T-cell (primary cell): ENCODE data around the gene KLF4. TPM values are rescaled to one million over a fixed set of nuclear protein-coding genes. Genes with fewer than 3 reads are reported as not detected.

Source experiments
- ATAC-seq, 4 experiments: fragments of 200-7000 bp in 3 of 4; fragments of 150-1000 bp in 1 of 4; cut with Tn5 transposase; replicated peaks in 1 of 4; 1 replicate in 3 of 4; 2 replicates in 1 of 4; pipeline ENCODE4 v1.10.0; 2021; ENCODE audit warnings: moderate library complexity in 3 of 4, mild to moderate bottlenecking in 2 of 4, moderate number of reproducible peaks in 1 of 4
- CTCF ChIA-PET, 2 donors: fragments of 300-600 bp; sonication (Branson Sonifier 250); formaldehyde crosslinking; loops; one replicate each; lab custom pipeline; 2022; ENCODE audit warnings: antibody characterized with exemption in 2 of 2; lab: Charles Lee
- POLR2A ChIA-PET, 2 donors: fragments of 300-600 bp; sonication (Branson Sonifier 250); formaldehyde crosslinking; loops; one replicate each; lab custom pipeline; 2022; ENCODE audit warnings: antibody characterized with exemption in 2 of 2; lab: Charles Lee
- DNase-seq, 35 experiments: peaks; one replicate each; pipeline versions ENCODE4 v3.0.0 to v3.0.0-alpha.2; 2013 to 2023
- H3K27ac ChIP-seq: one replicate; pipeline ENCODE4 v1.5.1; 2013; ENCODE audit warnings: low read length
- H3K27me3 ChIP-seq, 2 experiments: replicated peaks in 1 of 2; 1 replicate in 1 of 2; 2 replicates in 1 of 2; pipeline versions ENCODE4 v1.6.1 to v1.7.0; 2013; ENCODE audit warnings: low read length in 1 of 2, mixed read lengths in 1 of 2; ENCODE audit not compliant: control insufficient read depth in 2 of 2, insufficient read depth in 2 of 2; ENCODE audit errors: extremely low read depth in 1 of 2
- H3K36me3 ChIP-seq, 2 donors: 1 replicate in 1 of 2; 2 replicates in 1 of 2; pipeline versions ENCODE4 v1.6.1 to v1.7.0; 2013; ENCODE audit warnings: low read length in 1 of 2; ENCODE audit not compliant: control insufficient read depth in 2 of 2, insufficient read depth in 1 of 2; ENCODE audit errors: extremely low read depth in 1 of 2
- H3K4me1 ChIP-seq, 2 experiments: 1 replicate in 1 of 2; 2 replicates in 1 of 2; pipeline versions ENCODE4 v1.6.1 to v1.7.0; 2013; ENCODE audit warnings: low read length in 2 of 2, mixed read lengths in 1 of 2; ENCODE audit not compliant: insufficient read depth in 2 of 2, control insufficient read depth in 1 of 2; ENCODE audit errors: extremely low read depth in 1 of 2
- H3K4me3 ChIP-seq, 2 donors: 1 replicate in 1 of 2; 2 replicates in 1 of 2; pipeline versions ENCODE4 v1.5.1 to v1.7.0; 2013; ENCODE audit warnings: mild to moderate bottlenecking in 2 of 2, low read length in 1 of 2, moderate library complexity in 1 of 2; ENCODE audit not compliant: control insufficient read depth in 1 of 2; ENCODE audit errors: extremely low read depth in 1 of 2
- H3K9me3 ChIP-seq: 2 replicates; pipeline ENCODE4 v1.7.0; 2013
- H3K27ac Mint-ChIP-seq, 2 donors: one replicate each; pipeline ENCODE4 v1.8.0; 2020 to 2021; ENCODE audit warnings: mild to moderate bottlenecking in 2 of 2, mixed read lengths in 2 of 2
- H3K27me3 Mint-ChIP-seq, 2 donors: one replicate each; pipeline ENCODE4 v1.8.0; 2021 to 2022; ENCODE audit warnings: mixed read lengths in 2 of 2
- H3K36me3 Mint-ChIP-seq: one replicate; pipeline ENCODE4 v1.8.0; 2021; ENCODE audit warnings: mixed read lengths
- H3K4me1 Mint-ChIP-seq, 3 donors: one replicate each; pipeline ENCODE4 v1.8.0; 2020 to 2022; ENCODE audit warnings: mixed read lengths in 3 of 3, mild to moderate bottlenecking in 1 of 3
- H3K4me3 Mint-ChIP-seq, 3 donors: one replicate each; pipeline ENCODE4 v1.8.0; 2020 to 2022; ENCODE audit warnings: mild to moderate bottlenecking in 3 of 3, mixed read lengths in 3 of 3, moderate library complexity in 3 of 3
- H3K9me3 Mint-ChIP-seq, 3 donors: one replicate each; pipeline ENCODE4 v1.8.0; 2020 to 2022; ENCODE audit warnings: mixed read lengths in 3 of 3
- WGBS: methylation state at CpG from one replicate; pipeline ENCODE4 v1.1.5; 2013; ENCODE audit warnings: missing lambda C conversion rate; ENCODE audit not compliant: insufficient coverage; 5-methylcytosine and 5-hydroxymethylcytosine counted together
- total RNA-seq, 35 experiments: library from RNA in 6 of 35; stranded (reverse) in 6 of 35; fragments of 120-200 nt in 1 of 35; gene quantifications; one replicate each; pipeline versions ENCODE4 v1.2.1 to v1.2.4 and lab custom pipeline; 2013 to 2026

Gene KLF4
- total RNA-seq, 5 donors from 2014 or later (not counting 1 experiment from before 2014, with no cell fraction given) = 1.1 to 21.6 (median 1.5) TPM

DNA sequence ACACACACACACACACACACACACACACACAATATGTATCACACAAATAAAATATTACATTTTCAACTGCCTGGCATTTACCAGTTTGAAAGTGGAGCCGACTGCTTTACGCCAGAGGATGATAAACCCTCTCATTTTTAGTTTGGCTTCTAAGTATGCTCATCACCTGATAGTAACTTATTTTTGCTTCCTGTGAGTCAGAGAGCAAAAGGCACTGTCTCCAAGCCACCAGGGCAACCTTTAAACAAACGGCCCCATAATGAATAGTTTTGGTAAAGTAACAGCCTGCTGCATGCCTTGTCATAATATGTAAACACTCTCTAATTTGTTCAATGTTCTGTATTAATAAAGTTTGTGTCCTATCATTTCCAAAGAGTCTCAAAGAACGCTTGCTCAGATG lies 26.9 kb downstream of the KLF4 start:
- WGBS = no CpG with 5 or more reads among the region's 4 CpGs
- no peak for DNase-seq
- CTCF ChIA-PET = no interaction called here

DNA sequence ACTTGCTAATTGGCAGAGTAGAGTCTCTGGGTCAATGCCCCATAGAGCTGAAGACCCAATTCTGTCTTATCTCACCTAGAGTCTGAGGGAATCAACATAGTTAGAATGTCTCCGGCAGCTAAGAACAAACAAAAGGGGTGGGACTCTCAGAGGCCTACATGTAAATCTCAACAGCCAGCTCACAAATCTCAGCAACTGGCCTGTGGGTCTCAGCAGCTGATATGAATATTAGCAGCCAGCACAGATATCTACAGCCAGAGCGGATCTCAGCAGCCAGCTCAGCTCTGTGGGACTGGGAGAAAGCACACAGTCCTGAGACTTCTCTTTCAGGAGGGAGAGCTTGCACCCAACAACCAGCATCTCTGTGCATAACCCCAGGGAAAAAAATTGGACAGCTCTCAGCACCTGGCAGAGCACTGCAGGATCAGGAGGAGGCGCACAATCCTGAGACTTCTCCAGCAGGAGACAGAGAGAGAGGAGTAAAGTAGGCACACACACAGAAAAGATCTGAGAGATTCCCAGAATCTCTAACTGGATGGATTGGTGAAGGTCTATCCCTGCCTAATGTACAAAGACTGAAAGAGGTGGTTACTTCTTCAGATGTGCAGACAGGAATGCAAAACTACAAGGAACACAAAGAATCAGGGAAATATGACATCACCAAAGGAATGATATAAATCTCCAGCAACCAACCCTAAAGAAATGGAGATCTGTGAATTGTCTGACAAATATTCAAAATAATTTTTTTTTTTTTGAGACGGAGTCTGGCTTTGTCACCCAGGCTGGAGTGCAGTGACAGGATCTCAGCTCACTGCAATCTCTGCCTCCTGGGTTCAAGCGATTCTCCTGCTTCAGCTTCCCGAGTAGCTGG lies 29.2 kb downstream of the KLF4 start:
- Mint-ChIP-seq H3K36me3 (no peaks in the 10 kb centered on the region), H3K27ac (no peak overlapping the region), H3K4me1 (peaks cover 3 to 7% (median 5%) of the 10 kb centered on the region in 3 donors), H3K9me3 (no peaks in the 10 kb centered on the region), H3K4me3 (no peak overlapping the region), H3K27me3 (peaks cover 32 to 40% of the 10 kb centered on the region in 2 donors)
- H3K36me3 ChIP-seq = no peaks in the 10 kb centered on the region
- POLR2A ChIA-PET = no interaction called here
- peaks cover 0 to 3% of the 10 kb centered on the region in 2 experiments for H3K4me1 ChIP-seq
- no peak for ATAC-seq
- CTCF ChIA-PET = interaction anchor here in 1 of 2 donors (0.7 kb wide), 1 partner anchor 684 kb away, joined by 4 read pairs; no protein-coding TSS in a partner anchor
- H3K27me3 ChIP-seq = peaks cover 0 to 12% of the 10 kb centered on the region in 2 experiments
- H3K9me3 ChIP-seq = no peaks in the 10 kb centered on the region
- H3K4me3 ChIP-seq = no peak overlapping the region
- DNase-seq = no peak
- 97% methylated on average over 3 of the region's 6 CpGs for WGBS
- H3K27ac ChIP-seq = no peak overlapping the region

More for the DNA sequence above, 26.9 kb downstream of the KLF4 start:
- Histone ChIP-seq H3K27ac (no peak overlapping the region), H3K4me3 (no peak overlapping the region), H3K36me3 (no peaks in the 10 kb centered on the region), H3K9me3 (no peaks in the 10 kb centered on the region), H3K4me1 (peaks cover 0 to 10% of the 10 kb centered on the region in 2 experiments), H3K27me3 (peaks cover 10 to 26% of the 10 kb centered on the region in 2 experiments)
- Mint-ChIP-seq H3K27ac (no peak overlapping the region), H3K36me3 (no peaks in the 10 kb centered on the region), H3K9me3 (no peaks in the 10 kb centered on the region), H3K4me1 (peaks cover 4 to 9% (median 5%) of the 10 kb centered on the region in 3 donors), H3K27me3 (peaks cover 47 to 57% of the 10 kb centered on the region in 2 donors), H3K4me3 (no peak overlapping the region)
- ATAC-seq = no peak
- POLR2A ChIA-PET = no interaction called here

DNA sequence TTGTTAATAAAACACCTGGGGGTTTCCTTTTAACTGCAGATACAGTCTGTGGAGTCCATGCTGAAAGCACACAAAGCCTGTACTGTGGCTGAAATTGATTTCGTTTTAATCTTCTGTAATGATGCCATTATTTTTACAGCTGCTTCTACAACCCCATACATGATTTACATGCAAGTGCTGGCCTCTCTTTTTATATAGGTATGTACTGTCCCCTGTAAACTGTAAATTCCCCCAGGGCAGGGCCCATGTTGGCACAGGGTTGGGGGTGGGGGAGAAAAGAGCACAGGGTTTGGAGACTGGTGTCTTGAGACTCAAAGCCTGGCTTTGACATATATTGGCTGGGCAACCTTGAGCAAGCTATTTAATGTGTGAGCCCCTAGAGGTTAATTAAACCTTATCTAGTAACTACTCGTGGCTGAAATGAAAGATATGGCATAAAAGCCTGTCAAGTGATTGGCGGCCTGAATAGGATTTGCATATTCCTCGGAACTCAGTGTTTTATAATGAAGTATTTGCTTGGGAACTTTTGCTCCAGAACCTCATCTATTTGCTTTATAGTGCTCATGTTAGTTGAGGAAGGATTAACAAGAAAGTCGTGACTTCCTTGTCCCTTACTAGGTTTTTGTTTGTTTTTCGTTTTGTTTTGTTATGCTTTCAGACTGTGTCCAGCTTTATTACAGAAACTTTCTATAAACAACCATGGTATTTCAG lies 34.0 kb downstream of the KLF4 start:
- Histone ChIP-seq H3K4me3 (no peak overlapping the region), H3K4me1 (no peaks in the 10 kb centered on the region), H3K9me3 (no peaks in the 10 kb centered on the region), H3K36me3 (no peaks in the 10 kb centered on the region), H3K27ac (no peak overlapping the region), H3K27me3 (peaks cover 0 to 4% of the 10 kb centered on the region in 2 experiments)
- DNase-seq = no peak
- Mint-ChIP-seq H3K27ac (no peak overlapping the region), H3K9me3 (no peaks in the 10 kb centered on the region), H3K36me3 (no peaks in the 10 kb centered on the region), H3K27me3 (peaks cover 10 to 17% of the 10 kb centered on the region in 2 donors), H3K4me3 (no peak overlapping the region), H3K4me1 (no peaks in the 10 kb centered on the region)
- 100% methylated on average over 1 of the region's 6 CpGs for WGBS
- ChIA-PET POLR2A (no interaction called here), CTCF (no interaction called here)
- ATAC-seq = no peak

DNA sequence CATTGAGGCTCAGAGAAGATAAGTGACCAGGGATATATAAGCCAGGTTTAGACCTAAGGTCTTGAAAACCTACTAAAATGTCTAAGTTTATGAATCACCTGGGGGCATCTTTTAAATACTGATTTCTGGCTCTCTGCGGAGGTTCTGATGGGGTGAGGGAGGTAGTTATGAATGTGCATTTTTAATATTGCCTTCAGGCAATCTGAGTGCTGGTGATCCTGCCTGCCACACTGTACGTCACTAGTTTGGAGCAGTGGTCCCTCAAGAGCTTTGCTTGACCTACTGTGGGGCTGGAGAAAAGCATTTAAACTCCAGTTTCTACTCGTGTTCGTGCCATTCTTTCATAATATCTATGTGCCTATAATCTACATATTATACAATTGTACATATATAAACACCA lies 36.1 kb downstream of the KLF4 start:
- WGBS = 100% methylated on average over 1 of the region's 4 CpGs
- CTCF ChIA-PET = no interaction called here
- POLR2A ChIA-PET = no interaction called here

DNA sequence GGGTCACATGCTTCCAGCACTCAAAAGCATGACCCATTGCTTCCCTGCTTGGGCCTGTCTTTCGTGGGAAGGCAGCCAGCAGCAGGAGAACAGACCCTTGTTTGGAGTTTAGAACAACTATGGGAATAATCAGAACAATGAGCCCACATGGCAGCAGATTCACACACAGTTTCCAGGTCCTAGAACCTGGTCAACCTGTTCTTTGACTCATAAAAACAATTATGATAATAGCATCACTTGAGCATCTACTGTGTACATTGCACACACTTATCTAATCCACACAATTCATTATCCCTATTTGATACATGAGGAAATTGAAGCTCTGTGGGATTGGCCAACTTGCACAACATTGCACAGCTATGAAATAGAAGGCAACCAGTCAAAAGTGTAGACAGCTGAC lies 41.7 kb downstream of the KLF4 start:
- no peaks in the 10 kb centered on the region for H3K9me3 Mint-ChIP-seq
- H3K4me1 Mint-ChIP-seq = no peaks in the 10 kb centered on the region
- H3K27ac Mint-ChIP-seq = no peak overlapping the region
- Histone ChIP-seq H3K27me3 (peaks cover 0 to 4% of the 10 kb centered on the region in 2 experiments), H3K9me3 (no peaks in the 10 kb centered on the region), H3K36me3 (no peaks in the 10 kb centered on the region), H3K27ac (no peak overlapping the region), H3K4me1 (no peaks in the 10 kb centered on the region), H3K4me3 (no peak overlapping the region)
- POLR2A ChIA-PET = no interaction called here
- no peak for ATAC-seq
- no peak overlapping the region for H3K4me3 Mint-ChIP-seq
- CTCF ChIA-PET = no interaction called here
- peaks cover 2 to 4% of the 10 kb centered on the region in 2 donors for H3K27me3 Mint-ChIP-seq
- no peaks in the 10 kb centered on the region for H3K36me3 Mint-ChIP-seq
- DNase-seq = no peak
- WGBS = 75% methylated on average over 1 of the region's 1 CpG

More for the DNA sequence above, 36.1 kb downstream of the KLF4 start:
- Mint-ChIP-seq H3K36me3 (no peaks in the 10 kb centered on the region), H3K4me3 (no peak overlapping the region), H3K27me3 (peaks cover 3 to 6% of the 10 kb centered on the region in 2 donors), H3K27ac (no peak overlapping the region), H3K4me1 (no peaks in the 10 kb centered on the region), H3K9me3 (no peaks in the 10 kb centered on the region)
- Histone ChIP-seq H3K4me1 (no peaks in the 10 kb centered on the region), H3K4me3 (no peak overlapping the region), H3K9me3 (no peaks in the 10 kb centered on the region), H3K27ac (no peak overlapping the region), H3K27me3 (peaks cover 0 to 4% of the 10 kb centered on the region in 2 experiments), H3K36me3 (no peaks in the 10 kb centered on the region)
- ATAC-seq (no peak), DNase-seq (no peak)

DNA sequence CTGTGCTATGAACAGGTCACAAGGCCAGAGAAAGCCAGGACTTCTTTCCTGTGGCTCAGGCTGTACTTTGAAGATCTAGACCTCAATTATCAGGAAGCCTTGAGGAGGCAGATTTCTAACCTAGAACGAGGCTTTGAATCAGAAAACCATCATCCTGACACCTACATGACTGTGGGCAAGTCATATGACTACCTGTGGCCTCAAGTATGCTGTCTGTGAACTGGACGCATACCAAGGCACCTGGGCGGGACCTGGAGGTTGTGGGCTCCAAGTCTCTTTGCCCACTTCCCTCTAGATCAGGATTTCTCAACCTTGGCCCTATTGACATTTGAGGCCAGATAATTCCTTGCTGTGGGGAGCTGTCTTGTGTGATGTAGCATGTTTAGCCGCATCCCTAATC lies 42.5 kb downstream of the KLF4 start:
- ChIA-PET POLR2A (no interaction called here), CTCF (no interaction called here)
- no peak for ATAC-seq
- Mint-ChIP-seq H3K9me3 (no peaks in the 10 kb centered on the region), H3K27ac (no peak overlapping the region), H3K4me3 (no peak overlapping the region), H3K36me3 (no peaks in the 10 kb centered on the region), H3K4me1 (no peaks in the 10 kb centered on the region), H3K27me3 (peaks cover 0 to 4% of the 10 kb centered on the region in 2 donors)
- H3K36me3 ChIP-seq = no peaks in the 10 kb centered on the region
- no peak overlapping the region for H3K27ac ChIP-seq
- H3K27me3 ChIP-seq = peaks cover 0 to under 1% of the 10 kb centered on the region in 2 experiments
- 82% methylated on average over 2 of the region's 4 CpGs for WGBS
- no peaks in the 10 kb centered on the region for H3K4me1 ChIP-seq
- no peak for DNase-seq
- no peak overlapping the region for H3K4me3 ChIP-seq
- H3K9me3 ChIP-seq = no peaks in the 10 kb centered on the region
